Measurements from ENCODE around the gene C17orf78.

DNA sequence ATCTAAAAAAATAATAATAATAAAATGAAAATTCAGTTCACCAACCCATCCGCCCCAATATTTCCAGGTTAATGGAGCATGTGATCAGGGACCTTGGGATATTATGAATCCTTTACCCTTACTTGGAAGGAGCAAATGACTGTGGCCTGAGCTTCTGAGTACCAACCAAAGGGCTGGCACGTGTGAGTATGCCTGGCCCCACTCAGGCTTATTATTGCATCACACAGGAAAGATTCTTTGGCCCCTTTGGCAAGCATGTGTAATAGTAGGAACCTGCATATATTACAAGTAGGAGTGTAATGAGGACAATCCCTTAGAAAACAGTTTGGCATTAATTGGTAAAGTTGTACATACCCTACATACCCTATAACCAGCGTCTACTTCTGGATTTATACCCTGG, 7.2 kb upstream of the C17orf78 start:
- TF ChIP-seq SIN3A (IDR thresholded peaks at IDR 0.05; ENCODE audit: borderline replicate concordance, insufficient read depth, low read length) = no peak
- no peak for TF ChIP-seq POLR2AphosphoS5 (IDR thresholded peaks at IDR 0.05; ENCODE audit: low read depth, low read length)
- TF ChIP-seq TAF1 (IDR thresholded peaks at IDR 0.05; ENCODE audit: borderline replicate concordance, insufficient read depth, low read length) = no peak
- TF ChIP-seq REST (IDR thresholded peaks at IDR 0.05; ENCODE audit: insufficient read depth in 1 of 2, low read depth in 2 of 2, low read length in 2 of 2) = no peak
- TF ChIP-seq FOXP2 (optimal IDR thresholded peaks at IDR 0.05; ENCODE audit: borderline replicate concordance, extremely low read depth, extremely low read length, insufficient read depth) = no peak
